ENCODE measurements around the gene MTA3.

Gene MTA3

GRCh38 chr2:42792087-42792582, 223.7 kb downstream of the MTA3 start:
- TF ChIP-seq CTCF (IDR thresholded peaks at IDR 0.05; ENCODE audit: borderline replicate concordance, insufficient read depth, low read depth, low read length), result no peak
- H3K4me3 ChIP-seq (ENCODE audit: low read depth, low read length), result peak overlapping the region; percentile 62

- H3K4me3 ChIP-seq (ENCODE audit: low read depth, low read length), result peak within 1 kb of the TSS; percentile 62
- 0 out of 2 replicates have a peak, but pooled peaks have one; percentile 31 for TF ChIP-seq CTCF (IDR thresholded peaks at IDR 0.05; ENCODE audit: borderline replicate concordance, insufficient read depth, low read depth, low read length)
Measured at GRCh38 chr2:42792583-42793333, 224.3 kb downstream of the MTA3 start, which contains the start of gene HAAO. Gene HAAO (minus strand): TSS chr2:42792583. CDS start chr2:42792536, 47 bp downstream.

- no peak for TF ChIP-seq CTCF (IDR thresholded peaks at IDR 0.05; ENCODE audit: borderline replicate concordance, insufficient read depth, low read depth, low read length)
- H3K4me3 ChIP-seq (ENCODE audit: low read depth, low read length), result peak overlapping the region; percentile 62
Measured at GRCh38 chr2:42793334-42794270, 225.2 kb downstream of the MTA3 start.

GRCh38 chr2:42794271-42795046, 226.0 kb downstream of the MTA3 start:
- H3K4me3 ChIP-seq (ENCODE audit: low read depth, low read length), result peak overlapping the region; percentile 2
- peak; percentile 81 for TF ChIP-seq CTCF (IDR thresholded peaks at IDR 0.05; ENCODE audit: borderline replicate concordance, insufficient read depth, low read depth, low read length)

- H3K4me3 ChIP-seq (ENCODE audit: low read depth, low read length), result no peak overlapping the region
- TF ChIP-seq CTCF (IDR thresholded peaks at IDR 0.05; ENCODE audit: borderline replicate concordance, insufficient read depth, low read depth, low read length), result no peak
Measured at GRCh38 chr2:42795275-42795674, 226.8 kb downstream of the MTA3 start.

- no peak for TF ChIP-seq CTCF (IDR thresholded peaks at IDR 0.05; ENCODE audit: borderline replicate concordance, insufficient read depth, low read depth, low read length)
- no peak overlapping the region for H3K4me3 ChIP-seq (ENCODE audit: low read depth, low read length)
Measured at GRCh38 chr2:42795841-42796301, 227.4 kb downstream of the MTA3 start.

Measured in GM12875 (cell line).